ENCODE measurements around the gene CACNA1G.

The CACNA1G gene

DNA sequence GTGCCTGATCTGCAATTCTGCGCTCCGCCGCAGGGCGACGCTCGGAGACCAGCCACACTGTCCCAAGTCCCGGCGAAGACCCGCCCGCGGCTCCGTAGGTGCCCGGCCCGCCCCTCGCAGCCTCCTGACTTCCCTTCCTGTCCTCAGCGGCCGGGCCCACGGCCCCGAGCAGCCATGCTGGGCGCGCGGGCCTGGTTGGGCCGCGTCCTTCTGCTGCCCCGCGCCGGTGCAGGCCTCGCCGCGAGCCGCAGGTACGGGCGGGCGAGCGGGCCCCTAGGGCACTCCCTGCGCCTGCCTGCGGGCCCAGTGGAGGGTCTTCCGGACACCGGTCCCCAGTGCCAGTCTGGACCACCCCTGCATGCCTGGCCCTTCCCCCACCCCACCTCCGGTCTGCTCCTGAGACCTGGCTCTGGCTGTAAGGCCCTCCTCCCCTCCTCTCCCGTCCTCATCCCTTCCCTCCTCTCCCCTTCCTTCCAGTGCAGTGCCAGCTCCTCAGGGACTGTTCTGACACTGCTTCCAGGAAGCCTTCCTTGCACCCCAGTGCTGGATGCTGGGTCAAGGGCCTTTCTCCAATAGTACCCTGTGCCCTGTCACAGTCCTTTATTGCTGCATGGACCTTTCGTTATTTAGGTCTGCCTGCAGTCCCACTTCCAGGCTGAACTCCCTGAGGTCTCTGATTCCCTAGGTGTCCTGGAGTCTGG is 13.3 kb upstream of the CACNA1G start, which contains the start of gene SPATA20:
Gene SPATA20 (plus strand): TSS at position 140 of the 701 bp plus-strand sequence. CDS start 35 bp downstream, at position 175.
- peak; percentile 61 to 72 for DNase-seq (ENCODE audit: extremely low read depth in 1 of 2, low read depth in 1 of 2)

GRCh38 chr17:50547736-50548083 is 12.8 kb upstream of the CACNA1G start:
- DNase-seq (ENCODE audit: extremely low read depth in 1 of 2, low read depth in 1 of 2): no peak

GRCh38 chr17:50548831-50549230 is 11.7 kb upstream of the CACNA1G start:
- DNase-seq (ENCODE audit: extremely low read depth in 1 of 2, low read depth in 1 of 2): no peak

DNA sequence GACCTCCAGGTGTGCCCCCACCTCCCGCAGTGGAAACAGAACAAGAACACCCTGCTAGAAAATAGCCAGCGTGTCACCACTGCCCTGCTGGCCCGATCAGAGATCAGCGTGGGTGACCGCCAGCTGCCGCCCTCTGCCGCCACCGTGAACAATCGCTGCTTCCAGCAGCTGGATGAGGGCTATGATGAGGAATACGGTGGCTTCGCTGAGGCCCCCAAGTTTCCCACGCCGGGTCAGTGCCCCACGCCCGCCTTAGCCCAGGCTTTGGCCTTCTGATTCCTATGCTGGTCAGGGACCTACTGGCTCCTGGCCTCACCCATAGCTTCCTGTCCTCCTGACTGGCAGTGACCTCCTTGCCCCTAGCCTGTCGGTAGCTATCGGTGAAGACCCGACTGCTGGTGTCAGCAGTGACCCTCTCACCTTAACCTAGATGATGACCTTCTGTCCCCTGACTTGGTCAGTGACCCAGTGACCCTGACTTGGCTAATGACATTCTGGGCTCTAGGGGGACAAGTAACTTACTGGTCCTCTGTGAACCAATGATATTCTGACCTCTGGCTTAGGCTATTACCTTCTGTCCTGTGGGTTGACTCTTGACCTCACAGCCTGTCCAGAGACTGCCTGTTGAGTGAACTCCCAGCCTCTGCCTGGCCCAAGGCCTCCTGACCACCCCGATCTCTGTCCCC is 11.1 kb upstream of the CACNA1G start:
- DNase-seq (ENCODE audit: extremely low read depth in 1 of 2, low read depth in 1 of 2): no peak

GRCh38 chr17:50549969-50550368 is 10.5 kb upstream of the CACNA1G start:
- no peak for DNase-seq (ENCODE audit: extremely low read depth in 1 of 2, low read depth in 1 of 2)

GRCh38 chr17:50550661-50551432 is 9.7 kb upstream of the CACNA1G start:
- no peak for DNase-seq (ENCODE audit: extremely low read depth in 1 of 2, low read depth in 1 of 2)

DNA sequence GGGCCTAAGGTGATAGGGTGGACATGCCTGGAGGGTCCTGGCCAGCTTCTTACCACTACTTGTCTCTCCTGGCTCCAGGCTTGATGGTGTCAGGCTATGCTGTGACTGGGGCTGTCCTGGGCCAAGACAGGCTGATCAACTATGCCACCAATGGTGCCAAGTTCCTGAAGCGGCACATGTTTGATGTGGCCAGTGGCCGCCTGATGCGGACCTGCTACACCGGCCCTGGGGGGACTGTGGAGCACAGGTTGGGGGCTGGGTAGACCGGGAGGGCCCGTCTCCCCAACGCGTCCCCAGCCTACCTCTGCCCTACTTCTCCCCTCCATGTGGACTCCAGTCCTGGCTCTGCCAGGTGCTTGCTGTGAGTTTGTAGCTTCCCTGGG is 9.1 kb upstream of the CACNA1G start:
- DNase-seq (ENCODE audit: extremely low read depth in 1 of 2, low read depth in 1 of 2): no peak

DNA sequence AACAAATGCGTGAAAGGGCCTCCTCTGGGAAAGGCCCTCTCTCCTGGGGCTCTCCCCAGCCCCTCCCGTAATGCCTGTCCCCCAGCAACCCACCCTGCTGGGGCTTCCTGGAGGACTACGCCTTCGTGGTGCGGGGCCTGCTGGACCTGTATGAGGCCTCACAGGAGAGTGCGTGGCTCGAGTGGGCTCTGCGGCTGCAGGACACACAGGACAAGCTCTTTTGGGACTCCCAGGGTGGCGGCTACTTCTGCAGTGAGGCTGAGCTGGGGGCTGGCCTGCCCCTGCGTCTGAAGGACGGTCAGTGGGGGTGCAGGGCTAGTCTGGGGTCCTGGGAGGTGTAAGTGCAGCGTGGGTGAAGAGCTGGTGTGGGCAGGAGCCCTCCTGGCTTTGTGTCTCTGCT is 8.6 kb upstream of the CACNA1G start:
- DNase-seq (ENCODE audit: extremely low read depth in 1 of 2, low read depth in 1 of 2): no peak

DNA sequence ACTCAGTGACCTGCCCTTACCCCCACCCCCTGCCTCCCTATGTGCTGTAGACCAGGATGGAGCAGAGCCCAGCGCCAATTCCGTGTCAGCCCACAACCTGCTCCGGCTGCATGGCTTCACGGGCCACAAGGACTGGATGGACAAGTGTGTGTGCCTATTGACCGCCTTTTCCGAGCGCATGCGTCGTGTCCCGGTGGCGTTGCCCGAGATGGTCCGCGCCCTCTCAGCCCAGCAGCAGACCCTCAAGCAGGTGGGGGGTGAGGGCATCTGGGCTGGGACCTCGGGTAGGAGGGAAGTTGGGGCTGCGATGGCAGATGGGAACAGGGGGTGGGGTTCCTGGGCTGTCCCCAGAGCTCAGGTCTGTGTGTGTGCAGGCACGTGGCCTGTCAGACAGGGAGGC is 6.3 kb upstream of the CACNA1G start:
- no peak for DNase-seq (ENCODE audit: extremely low read depth in 1 of 2, low read depth in 1 of 2)

- DNase-seq (ENCODE audit: extremely low read depth in 1 of 2, low read depth in 1 of 2): no peak
Measured at GRCh38 chr17:50556803-50557202, 3.7 kb upstream of the CACNA1G start.

DNA sequence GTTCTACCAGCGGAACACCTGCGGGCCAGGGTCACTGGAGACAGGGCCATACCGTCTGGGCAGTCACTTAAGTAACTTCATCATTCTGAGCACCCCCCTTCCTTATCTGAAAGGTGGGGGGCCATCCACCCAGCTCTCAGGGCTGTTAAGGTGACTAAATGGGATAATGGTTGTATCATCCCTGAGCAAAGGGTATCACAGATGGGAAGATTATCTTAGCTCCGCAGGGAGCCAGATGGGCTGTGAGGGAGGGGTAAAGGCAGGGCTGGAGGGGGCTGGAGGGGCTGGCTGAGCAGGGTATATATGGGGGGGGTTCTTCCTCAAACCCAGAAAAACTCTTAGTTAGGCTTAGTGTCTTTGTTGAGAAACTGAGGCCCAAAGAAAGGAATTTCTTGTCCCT is 2.9 kb upstream of the CACNA1G start:
- DNase-seq (ENCODE audit: extremely low read depth in 1 of 2, low read depth in 1 of 2): no peak

GRCh38 chr17:50558091-50558490 is 2.4 kb upstream of the CACNA1G start:
- DNase-seq (ENCODE audit: extremely low read depth in 1 of 2, low read depth in 1 of 2): no peak

GRCh38 chr17:50558581-50558940 is 2.0 kb upstream of the CACNA1G start:
- no peak for DNase-seq (ENCODE audit: extremely low read depth in 1 of 2, low read depth in 1 of 2)

GRCh38 chr17:50558941-50559614 is 1.4 kb upstream of the CACNA1G start:
- no peak for DNase-seq (ENCODE audit: extremely low read depth in 1 of 2, low read depth in 1 of 2)

GRCh38 chr17:50559674-50560184 is 786 bp upstream of the CACNA1G start:
- DNase-seq (ENCODE audit: extremely low read depth in 1 of 2, low read depth in 1 of 2): no peak

GRCh38 chr17:50560931-50561745 is 623 bp downstream of the CACNA1G start:
- no peak for DNase-seq (ENCODE audit: extremely low read depth in 1 of 2, low read depth in 1 of 2)

- no peak for DNase-seq (ENCODE audit: extremely low read depth in 1 of 2, low read depth in 1 of 2)
Measured at GRCh38 chr17:50561746-50562141, 1.2 kb downstream of the CACNA1G start.

- no peak for DNase-seq (ENCODE audit: extremely low read depth in 1 of 2, low read depth in 1 of 2)
Measured at GRCh38 chr17:50562242-50563091, 2.0 kb downstream of the CACNA1G start.

- no peak for DNase-seq (ENCODE audit: extremely low read depth in 1 of 2, low read depth in 1 of 2)
Measured at GRCh38 chr17:50563092-50563511, 2.6 kb downstream of the CACNA1G start.

Measured in activated CD8-positive, alpha-beta memory T cell treated with anti-CD3 and anti-CD28 coated beads for 1 hour (primary cell).